ENCODE measurements around the gene VAV2. TPM values are rescaled to one million over a fixed set of nuclear protein-coding genes. Genes with fewer than 3 reads are reported as not detected.

The VAV2 gene
- total RNA-seq, 1 donor from 2014 or later = 15.7 TPM

DNA sequence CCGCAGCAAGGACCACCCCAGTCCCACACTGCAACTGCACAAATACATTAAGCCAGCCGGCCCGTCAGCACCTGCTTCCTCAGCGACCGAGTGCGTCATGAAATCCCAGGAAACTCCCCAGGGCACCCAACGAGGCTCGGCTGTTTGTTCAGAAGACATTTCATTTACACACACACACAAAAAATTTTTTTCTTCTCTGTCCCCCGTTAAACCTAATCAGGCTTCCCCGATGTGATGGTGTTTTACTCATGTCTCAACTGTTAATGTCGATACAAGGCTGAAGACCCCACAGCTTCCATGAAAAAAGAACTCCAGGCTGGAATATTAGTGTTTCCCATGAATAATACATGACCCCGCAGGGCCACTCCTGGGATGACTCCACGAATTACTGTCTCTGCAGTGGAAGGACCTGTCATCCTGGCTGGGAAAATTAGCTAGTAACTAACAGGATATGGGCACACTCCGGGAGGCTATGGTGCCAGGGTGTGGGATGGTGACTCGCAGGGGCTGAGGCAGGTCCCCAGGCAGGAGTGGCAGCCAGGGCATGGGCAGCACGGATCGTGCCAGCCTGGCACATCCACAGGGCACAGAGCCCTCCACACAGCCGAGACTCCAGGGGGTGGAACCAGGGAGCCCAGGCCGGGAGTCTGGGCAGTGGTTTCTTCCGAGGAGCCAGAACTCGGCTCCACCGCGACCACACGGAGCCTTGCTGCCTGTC lies 102.4 kb downstream of the VAV2 start:
- peak; percentile 84 for DNase-seq

DNA sequence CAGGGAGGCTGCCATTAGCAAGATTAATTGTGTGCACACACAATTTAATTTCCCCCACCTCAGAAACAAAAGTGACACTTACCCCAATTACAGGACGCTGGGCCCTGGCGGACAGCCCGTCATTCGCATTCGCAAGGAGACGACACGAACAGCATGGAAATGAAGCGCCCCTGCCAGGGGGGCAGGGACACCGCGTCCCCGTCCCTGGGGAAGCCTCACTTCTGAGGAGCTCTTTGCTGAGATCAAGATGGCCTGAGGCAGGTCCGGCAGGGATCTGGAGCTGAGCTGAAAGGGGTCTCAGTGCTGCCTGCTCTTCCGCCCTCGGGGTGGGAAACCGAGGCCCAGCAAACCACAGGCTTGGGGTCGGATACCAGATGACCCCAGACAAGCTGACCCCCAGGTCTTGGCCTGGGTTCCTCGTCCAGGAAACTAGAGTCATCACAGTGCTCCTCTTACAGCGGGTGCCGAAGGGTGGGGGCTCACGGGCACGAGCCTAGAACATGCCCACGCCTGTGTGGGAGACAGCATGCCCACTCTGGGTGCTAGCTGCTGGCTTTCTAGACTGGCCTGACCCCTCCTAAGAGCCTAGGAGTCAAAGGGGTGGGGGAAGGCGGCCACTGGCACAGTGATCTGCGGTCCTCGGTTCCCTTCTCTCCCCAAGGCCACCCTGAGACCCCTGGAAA lies 103.2 kb downstream of the VAV2 start:
- no peak for DNase-seq

GRCh38 chr9:133888048-133888808 lies 103.9 kb downstream of the VAV2 start:
- no peak for DNase-seq

DNA sequence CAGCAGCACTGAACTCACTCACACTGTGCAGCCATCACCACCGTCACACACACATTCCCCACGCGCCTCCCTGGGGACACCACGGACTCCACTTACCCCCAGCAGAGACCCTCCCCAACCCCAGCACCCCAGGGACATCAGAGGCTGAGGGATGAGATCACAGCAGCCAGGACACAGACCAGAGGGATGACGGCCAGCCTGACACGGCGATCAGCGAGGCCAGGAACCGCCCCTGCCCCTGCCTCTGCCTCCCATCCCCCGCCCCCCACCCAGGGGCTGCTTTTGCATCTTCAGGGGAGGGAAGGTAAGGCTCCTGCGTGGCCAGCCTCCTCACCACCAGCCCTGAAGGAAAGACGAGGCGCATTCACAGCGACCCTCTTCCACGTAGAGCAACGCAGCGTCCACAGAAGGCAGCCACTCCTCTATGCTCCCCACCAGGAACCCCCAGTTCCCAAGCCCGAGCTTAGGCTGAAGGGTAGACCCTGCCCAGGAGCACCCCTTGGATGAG lies 104.5 kb downstream of the VAV2 start:
- DNase-seq = no peak

GRCh38 chr9:133886563-133887501 lies 105.3 kb downstream of the VAV2 start:
- DNase-seq = no peak

DNA sequence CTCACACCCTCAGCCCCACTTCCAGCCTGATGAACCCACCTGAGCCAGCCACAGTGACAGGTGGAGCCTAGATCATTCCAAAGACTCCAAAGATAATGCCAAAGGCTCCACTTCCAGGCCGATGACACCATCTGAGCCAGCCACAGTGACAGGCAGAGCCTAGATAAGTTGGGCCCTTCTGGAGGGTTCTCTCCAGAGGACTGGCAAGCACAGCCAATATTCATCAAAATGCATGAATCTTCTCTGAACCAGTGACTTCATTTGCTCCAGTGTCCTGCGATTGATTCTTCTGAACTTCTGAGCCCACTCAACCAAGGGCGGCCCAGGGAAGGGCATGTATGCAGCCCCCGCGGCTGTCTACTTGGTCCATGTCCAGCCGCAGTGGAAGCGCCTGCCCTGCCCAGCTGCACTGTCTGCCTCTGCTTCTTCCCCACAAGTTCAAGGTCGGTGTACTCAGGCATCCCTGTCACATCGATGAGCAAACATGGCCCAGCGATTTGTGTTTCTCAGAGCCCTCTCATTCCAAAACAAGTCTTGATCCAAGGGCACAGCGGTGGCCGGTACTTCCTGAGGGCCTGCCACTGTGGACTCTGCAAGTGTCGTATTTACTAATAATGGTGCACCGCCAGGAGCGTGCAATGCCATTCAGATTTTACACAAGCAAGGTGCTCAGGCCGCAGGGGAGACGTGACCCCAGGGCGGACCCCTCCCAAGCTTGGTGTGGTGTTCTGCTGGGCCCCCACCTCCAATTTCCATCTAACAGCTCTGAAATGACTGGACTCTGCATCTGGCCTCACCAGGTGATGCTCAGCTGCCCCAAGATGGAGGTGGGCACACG lies 107.0 kb downstream of the VAV2 start:
- DNase-seq = no peak

DNA sequence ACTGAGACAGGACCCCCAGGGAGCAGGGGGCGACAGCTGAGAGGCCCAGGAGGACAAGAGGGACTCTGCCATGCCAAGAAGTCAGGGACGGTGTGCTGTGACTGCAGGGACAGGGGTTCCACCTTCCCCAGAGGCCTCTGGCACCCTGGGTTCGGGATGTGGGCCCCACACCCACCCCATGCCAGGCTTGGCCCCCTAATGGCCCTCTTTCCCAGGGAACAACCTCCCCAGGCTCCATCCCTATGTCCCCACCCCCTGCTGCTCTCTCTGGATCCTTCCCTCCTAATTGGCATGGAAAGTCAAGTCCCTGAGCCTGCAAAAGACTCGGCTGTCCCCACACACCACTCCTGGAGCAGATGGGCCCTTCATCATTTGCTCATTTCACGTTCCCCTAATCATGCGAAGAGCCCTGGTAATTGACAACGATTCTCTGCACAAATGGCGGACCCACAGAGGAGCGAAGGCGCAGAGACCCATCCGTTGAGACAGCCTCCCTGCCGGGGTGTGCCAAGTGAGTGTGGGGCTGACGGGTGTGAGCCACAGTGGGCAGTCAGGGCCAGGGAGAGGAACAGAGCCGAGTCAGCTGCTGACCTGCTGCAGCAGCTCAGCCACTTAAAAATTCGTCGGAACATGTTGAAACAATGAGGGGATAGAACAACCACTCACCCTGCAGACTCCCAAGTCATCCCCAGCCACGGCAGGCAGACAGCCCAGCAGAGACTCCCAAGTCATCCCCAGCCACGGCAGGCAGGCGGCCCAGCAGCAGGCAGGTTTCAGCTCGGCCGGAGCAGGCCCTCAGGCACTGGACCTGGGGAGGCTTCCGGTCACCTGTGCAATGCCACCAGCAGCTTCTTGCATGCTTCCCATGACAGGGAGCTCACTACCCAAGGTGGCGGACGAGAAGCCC lies 109.0 kb downstream of the VAV2 start:
- no peak for DNase-seq

- peak; percentile 47 for DNase-seq
These were observed 110.3 kb downstream of the VAV2 start for GRCh38 chr9:133881671-133882381.

DNA sequence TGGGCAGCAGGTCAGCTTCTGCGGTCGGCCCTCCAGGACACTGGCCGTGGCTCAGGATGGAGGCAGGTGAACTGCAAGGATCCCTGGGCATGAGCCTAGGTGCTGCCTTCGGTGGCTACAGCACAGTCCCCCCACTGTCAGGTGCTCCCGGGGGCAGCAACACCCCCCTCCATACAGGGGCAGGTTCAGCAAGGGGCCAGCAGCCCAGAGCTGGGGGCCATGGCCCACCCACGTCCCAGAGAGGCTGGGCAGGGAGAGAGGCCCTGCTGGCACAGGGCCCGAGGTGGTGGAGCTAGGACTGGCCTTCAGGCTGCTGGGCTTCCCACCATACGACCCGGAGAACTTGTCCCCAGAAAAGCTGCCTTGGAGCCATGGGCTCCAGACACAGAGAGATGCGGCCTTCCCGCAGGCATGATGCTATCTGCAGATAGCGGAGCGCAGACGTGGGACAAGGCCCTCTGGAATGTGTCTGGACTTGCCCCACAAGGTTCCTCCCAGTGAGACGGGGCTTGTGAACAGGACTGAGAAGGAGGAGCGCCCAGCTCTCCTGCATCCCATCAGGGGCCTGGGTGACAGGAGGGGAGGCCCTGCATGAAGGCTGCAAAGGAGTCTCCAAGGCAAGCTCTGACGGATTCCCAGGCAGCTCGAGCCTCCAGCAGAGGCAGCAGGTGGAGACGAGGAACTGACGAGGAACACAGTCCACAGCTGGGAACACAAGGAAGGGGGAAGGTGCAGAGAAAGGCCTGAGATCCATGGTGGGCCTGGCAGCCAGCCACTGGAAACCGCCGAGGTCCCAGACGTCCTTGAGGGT lies 111.1 kb downstream of the VAV2 start:
- peak; percentile 64 for DNase-seq

GRCh38 chr9:133880136-133880535 lies 112.0 kb downstream of the VAV2 start:
- no peak for DNase-seq

DNA sequence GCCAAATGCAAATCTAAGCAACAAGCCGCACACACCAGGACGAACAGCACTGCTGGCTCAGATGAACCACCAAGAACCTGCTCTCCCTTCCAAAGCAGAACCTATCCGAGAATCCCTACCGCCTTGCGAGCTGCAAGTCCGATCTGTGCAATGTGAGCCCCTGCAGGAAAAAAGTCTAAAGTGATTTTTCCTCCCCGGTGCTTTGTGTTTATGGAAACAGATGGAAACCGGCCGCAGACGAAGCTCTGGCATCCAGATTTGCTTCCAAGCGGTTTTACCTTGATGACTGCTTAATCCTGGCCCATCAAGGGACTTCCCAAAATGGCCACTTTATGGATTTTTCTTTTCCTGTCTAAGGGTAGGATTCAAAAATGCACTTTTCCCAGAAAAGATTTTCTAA lies 112.5 kb downstream of the VAV2 start:
- DNase-seq = peak; percentile 66

- no peak for DNase-seq
These were observed 113.7 kb downstream of the VAV2 start for GRCh38 chr9:133878402-133878801.

GRCh38 chr9:133877967-133878366 lies 114.2 kb downstream of the VAV2 start:
- DNase-seq = no peak

GRCh38 chr9:133877327-133877726 lies 114.8 kb downstream of the VAV2 start:
- no peak for DNase-seq

DNA sequence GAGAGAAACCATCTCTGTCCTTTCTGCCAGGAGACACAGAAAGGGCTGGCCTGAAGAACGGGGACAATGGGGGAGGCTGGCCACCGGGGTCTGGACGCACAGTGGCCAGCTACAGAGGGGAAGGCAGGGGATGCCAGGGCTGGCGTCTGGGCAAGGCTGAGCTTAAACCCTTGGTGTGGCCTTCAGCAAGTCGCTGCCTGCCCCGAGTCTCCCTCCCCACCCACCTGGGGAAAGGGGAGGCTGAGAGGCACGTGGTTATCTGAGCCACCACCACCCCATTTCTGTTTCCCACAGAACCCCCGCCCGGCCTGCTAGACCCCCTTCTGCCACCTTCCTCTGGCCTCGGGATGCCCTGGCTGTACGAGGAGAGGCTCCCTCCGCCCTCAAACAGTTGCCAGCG lies 115.3 kb downstream of the VAV2 start:
- no peak for DNase-seq

GRCh38 chr9:133876144-133876543 lies 116.0 kb downstream of the VAV2 start:
- DNase-seq = peak; percentile 52

DNA sequence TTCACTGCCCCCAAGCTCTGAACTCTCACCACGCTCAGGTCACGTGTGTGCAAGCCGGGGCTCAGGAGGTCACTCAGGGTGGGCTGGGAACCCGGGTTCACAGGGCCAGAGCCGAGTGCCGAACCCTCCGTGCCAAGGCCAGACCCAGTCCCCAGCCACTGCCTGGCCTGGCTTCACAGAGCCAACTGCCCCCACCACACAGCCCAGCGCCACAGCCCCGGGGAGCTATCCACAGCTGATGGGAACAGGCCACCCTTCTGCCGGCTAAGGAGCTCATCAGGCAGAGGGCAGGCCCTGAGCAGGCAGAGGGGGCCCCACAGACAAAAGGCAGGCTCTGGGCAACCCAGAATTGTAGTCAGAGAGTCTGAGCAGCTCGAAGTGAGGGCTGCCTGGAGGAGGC lies 117.0 kb downstream of the VAV2 start:
- no peak for DNase-seq

- DNase-seq = no peak
These were observed 117.5 kb downstream of the VAV2 start for GRCh38 chr9:133874659-133875058.

Data from tongue (tissue), 2 donors.